Calu3 (cell line): ENCODE data around the gene ZNF43. TPM values are rescaled to one million over a fixed set of nuclear protein-coding genes. Genes with fewer than 3 reads are reported as not detected.

Source experiments
- BruUV-seq: library from RNA; stranded (reverse); fragments of 400-500 nt; replicated peaks from 2 replicates; lab custom pipeline; 2021; lab: Mats Ljungman, UMichigan
- CTCF ChIA-PET: fragments of 300-600 bp; sonication (Branson Sonifier 250); formaldehyde crosslinking; loops from one replicate; lab custom pipeline; 2022; ENCODE audit warnings: antibody characterized with exemption; lab: Charles Lee
- DNase-seq: peaks from one replicate; pipeline ENCODE4 v3.0.0; 2022
- H3K27ac Mint-ChIP-seq: one replicate; pipeline ENCODE4 v1.8.0; 2022; ENCODE audit warnings: mixed read lengths; ENCODE audit not compliant: unreplicated experiment
- H3K27me3 Mint-ChIP-seq: one replicate; pipeline ENCODE4 v1.8.0; 2022; ENCODE audit warnings: mixed read lengths; ENCODE audit not compliant: unreplicated experiment
- H3K36me3 Mint-ChIP-seq: one replicate; pipeline ENCODE4 v1.8.0; 2022; ENCODE audit warnings: mild to moderate bottlenecking, moderate library complexity, mixed read lengths; ENCODE audit not compliant: insufficient read depth, unreplicated experiment
- H3K4me1 Mint-ChIP-seq: one replicate; pipeline ENCODE4 v1.8.0; 2022; ENCODE audit warnings: mild to moderate bottlenecking, low read depth, mixed read lengths; ENCODE audit not compliant: unreplicated experiment
- H3K4me3 Mint-ChIP-seq: one replicate; pipeline ENCODE4 v1.8.0; 2022; ENCODE audit warnings: mild to moderate bottlenecking, low read depth, moderate library complexity, mixed read lengths; ENCODE audit not compliant: unreplicated experiment
- H3K9me3 Mint-ChIP-seq: one replicate; pipeline ENCODE4 v1.8.0; 2022; ENCODE audit warnings: low read depth, mixed read lengths; ENCODE audit not compliant: unreplicated experiment
- intact Hi-C: fragments of 100-400 bp; cut with micrococcal nuclease; formaldehyde crosslinking; loops from one replicate; pipeline ENCODE4 v1.10.0; 2022; ENCODE audit not compliant: unreplicated experiment
- total RNA-seq: library from RNA; stranded (reverse); gene quantifications from 2 replicates; pipeline ENCODE4 v1.2.3, GENCODE V29; 2022
- TF ChIP-seq, protein P1 (sequence below): fragments of 200-600 bp; IDR thresholded peaks from one replicate; pipeline ENCODE4 v1.8.0; 2022; ENCODE audit warnings: antibody characterized with exemption; ENCODE audit not compliant: unreplicated experiment

Gene ZNF43
- total RNA-seq, 1 experiment from 2014 or later: 6.5 TPM

DNA sequence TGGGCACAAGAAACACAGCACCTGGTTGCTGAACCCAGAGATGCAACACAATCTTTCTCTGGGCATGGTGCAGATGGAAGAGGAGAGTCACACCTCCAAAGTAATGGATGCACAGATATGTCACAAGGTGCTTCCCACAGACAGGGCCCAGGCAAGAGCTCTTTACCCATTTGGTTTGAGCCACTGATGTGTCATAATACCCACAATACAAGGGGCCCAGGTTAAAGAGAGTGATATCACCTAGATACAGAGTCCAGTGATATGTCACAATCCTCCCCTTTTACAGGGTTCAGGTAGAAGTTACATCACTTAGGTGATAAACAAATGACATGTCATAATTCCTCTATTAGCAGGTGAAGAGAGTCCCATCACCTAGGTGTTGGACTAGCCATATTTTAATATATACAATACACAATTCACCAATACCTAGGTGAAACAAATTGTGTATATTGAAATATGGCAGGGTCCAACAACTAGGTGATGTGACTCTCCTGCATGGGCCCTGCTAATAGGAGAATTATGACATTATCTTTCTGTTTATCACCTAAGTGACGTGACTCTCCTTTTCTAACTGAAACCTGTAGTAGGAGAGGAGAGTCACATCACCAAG lies 5.6 kb upstream of the ZNF43 start:
- BruUV-seq: no TSS peak
- no peak overlapping the region for H3K27ac Mint-ChIP-seq
- CTCF ChIA-PET: no interaction called here
- intact Hi-C loops: no loop called here
- no peaks in the 10 kb centered on the region for H3K4me1 Mint-ChIP-seq
- DNase-seq: no peak
- no peaks in the 10 kb centered on the region for H3K36me3 Mint-ChIP-seq
- TF ChIP-seq, protein P1, sequence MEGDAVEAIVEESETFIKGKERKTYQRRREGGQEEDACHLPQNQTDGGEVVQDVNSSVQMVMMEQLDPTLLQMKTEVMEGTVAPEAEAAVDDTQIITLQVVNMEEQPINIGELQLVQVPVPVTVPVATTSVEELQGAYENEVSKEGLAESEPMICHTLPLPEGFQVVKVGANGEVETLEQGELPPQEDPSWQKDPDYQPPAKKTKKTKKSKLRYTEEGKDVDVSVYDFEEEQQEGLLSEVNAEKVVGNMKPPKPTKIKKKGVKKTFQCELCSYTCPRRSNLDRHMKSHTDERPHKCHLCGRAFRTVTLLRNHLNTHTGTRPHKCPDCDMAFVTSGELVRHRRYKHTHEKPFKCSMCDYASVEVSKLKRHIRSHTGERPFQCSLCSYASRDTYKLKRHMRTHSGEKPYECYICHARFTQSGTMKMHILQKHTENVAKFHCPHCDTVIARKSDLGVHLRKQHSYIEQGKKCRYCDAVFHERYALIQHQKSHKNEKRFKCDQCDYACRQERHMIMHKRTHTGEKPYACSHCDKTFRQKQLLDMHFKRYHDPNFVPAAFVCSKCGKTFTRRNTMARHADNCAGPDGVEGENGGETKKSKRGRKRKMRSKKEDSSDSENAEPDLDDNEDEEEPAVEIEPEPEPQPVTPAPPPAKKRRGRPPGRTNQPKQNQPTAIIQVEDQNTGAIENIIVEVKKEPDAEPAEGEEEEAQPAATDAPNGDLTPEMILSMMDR: no peak
- H3K9me3 Mint-ChIP-seq: peaks cover 3% of the 10 kb centered on the region
- H3K4me3 Mint-ChIP-seq: no peak overlapping the region
- H3K27me3 Mint-ChIP-seq: no peaks in the 10 kb centered on the region

DNA sequence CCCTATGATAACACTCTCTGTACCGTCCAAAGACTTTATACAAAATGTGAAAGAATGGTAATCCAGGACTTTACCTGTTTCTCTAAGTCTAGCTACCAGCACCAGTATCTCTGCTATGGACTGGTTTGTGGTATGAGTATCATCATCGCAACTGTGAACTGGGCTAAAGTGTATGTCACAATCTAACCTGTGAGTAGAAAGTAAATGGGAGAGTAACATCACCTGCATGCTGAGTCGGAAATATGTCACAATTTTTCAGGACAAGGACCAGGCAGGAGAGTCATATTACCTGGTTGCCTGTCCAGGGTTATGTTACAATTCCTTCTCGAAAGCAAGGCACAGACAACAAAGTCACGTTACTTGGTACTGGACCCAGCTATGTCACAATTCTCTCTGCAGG lies 5.1 kb upstream of the ZNF43 start:
- CTCF ChIA-PET: no interaction called here
- H3K4me3 Mint-ChIP-seq: no peak overlapping the region

DNA sequence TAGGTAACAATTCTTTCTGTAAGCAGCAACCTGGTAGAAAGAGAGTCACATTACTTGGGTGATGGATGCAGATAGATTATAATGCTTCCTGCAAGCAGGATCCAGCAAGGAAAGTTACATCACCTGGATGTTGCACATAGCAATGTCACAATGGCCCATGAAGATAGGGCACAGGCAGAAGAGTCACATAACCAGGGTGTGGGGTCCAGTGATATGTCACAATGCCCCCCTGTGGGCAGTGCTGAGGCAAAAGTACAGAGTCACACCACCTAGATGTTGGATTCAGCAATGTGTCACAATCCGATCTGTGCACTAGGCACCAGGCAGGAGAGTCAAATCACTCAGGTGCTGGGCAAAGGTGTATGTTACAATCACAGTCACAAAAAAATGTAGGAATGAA lies 4.0 kb upstream of the ZNF43 start:
- no peak overlapping the region for H3K27ac Mint-ChIP-seq
- TF ChIP-seq, protein P1: no peak
- H3K4me3 Mint-ChIP-seq: no peak overlapping the region
- H3K27me3 Mint-ChIP-seq: no peaks in the 10 kb centered on the region
- BruUV-seq: no TSS peak
- no peak for DNase-seq
- intact Hi-C loops: no loop called here
- H3K9me3 Mint-ChIP-seq: peaks cover 3% of the 10 kb centered on the region
- H3K36me3 Mint-ChIP-seq: peaks cover 8% of the 10 kb centered on the region
- CTCF ChIA-PET: no interaction called here
- H3K4me1 Mint-ChIP-seq: no peaks in the 10 kb centered on the region

More for the DNA sequence above, 5.1 kb upstream of the ZNF43 start:
- Mint-ChIP-seq H3K27ac (no peak overlapping the region), H3K4me1 (no peaks in the 10 kb centered on the region), H3K36me3 (peaks cover under 1% of the 10 kb centered on the region), H3K9me3 (peaks cover 3% of the 10 kb centered on the region), H3K27me3 (no peaks in the 10 kb centered on the region)
- intact Hi-C loops: no loop called here
- no peak for DNase-seq
- TF ChIP-seq, protein P1: no peak
- no TSS peak for BruUV-seq

DNA sequence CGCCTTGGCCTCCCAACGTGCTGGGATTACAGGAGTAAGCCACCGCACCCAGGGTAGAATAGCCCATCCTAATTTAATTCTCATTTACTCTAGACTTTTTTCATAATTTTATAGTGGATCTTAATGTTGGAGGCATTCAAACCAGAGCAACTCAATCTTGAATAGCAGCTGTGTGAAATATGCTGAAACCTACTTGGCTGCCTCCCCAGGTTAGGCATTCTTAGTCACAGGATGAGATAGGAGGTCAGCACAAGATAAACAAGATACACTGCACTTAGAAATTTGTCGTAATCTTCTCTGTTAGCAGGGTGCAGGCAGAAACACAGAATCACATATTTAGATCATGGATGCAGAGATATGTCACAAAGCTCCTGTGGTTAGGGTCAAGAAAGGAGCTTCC lies 2.7 kb upstream of the ZNF43 start:
- intact Hi-C loops: no loop called here
- TF ChIP-seq, protein P1: no peak
- H3K27me3 Mint-ChIP-seq: no peaks in the 10 kb centered on the region
- peaks cover 3% of the 10 kb centered on the region for H3K9me3 Mint-ChIP-seq
- no peak for DNase-seq
- H3K36me3 Mint-ChIP-seq: peaks cover 8% of the 10 kb centered on the region
- BruUV-seq: no TSS peak
- no peak overlapping the region for H3K4me3 Mint-ChIP-seq
- no peaks in the 10 kb centered on the region for H3K4me1 Mint-ChIP-seq
- H3K27ac Mint-ChIP-seq: no peak overlapping the region
- CTCF ChIA-PET: no interaction called here
